Activated T-helper 2 cell treated with anti-CD3 and anti-CD28 coated beads, Interferon-gamma antibody, Interleukin-2, Interleukin-4, amounts not matched to agents 10 μg/mL and 5 μg/mL and 100 μg/mL, durations not matched to agents 14 hours and 24 hours and 36 hours (primary cell): ENCODE measurements around the gene SLC43A1. TPM values are rescaled to one million over a fixed set of nuclear protein-coding genes. Genes with fewer than 3 reads are reported as not detected.

ENCODE experiments used
- DNase-seq: peaks from one replicate; pipeline ENCODE4 v3.0.0; 2021; ENCODE audit warnings: low spot score
- H3K27ac Mint-ChIP-seq: one replicate; pipeline ENCODE4 v1.8.0; 2021; ENCODE audit warnings: mixed read lengths
- H3K27me3 Mint-ChIP-seq: one replicate; pipeline ENCODE4 v1.8.0; 2021; ENCODE audit warnings: low read depth, mixed read lengths
- H3K36me3 Mint-ChIP-seq: one replicate; pipeline ENCODE4 v1.8.0; 2021; ENCODE audit warnings: low read depth, mixed read lengths
- H3K4me1 Mint-ChIP-seq: one replicate; pipeline ENCODE4 v1.8.0; 2021; ENCODE audit warnings: low read depth, mixed read lengths
- H3K4me3 Mint-ChIP-seq: one replicate; pipeline ENCODE4 v1.8.0; 2021; ENCODE audit warnings: low read depth, mild to moderate bottlenecking, moderate library complexity, mixed read lengths
- H3K9me3 Mint-ChIP-seq: one replicate; pipeline ENCODE4 v1.8.0; 2021; ENCODE audit warnings: mixed read lengths
- intact Hi-C: fragments of 100-400 bp; cut with micrococcal nuclease; formaldehyde crosslinking; loops from one replicate; pipeline ENCODE4 v1.15.1; 2023
- total RNA-seq: library from RNA; stranded (reverse); gene quantifications from 2 replicates; pipeline ENCODE4 v1.2.3, GENCODE V29; 2022

Gene SLC43A1
- total RNA-seq, 1 donor from 2014 or later = 30.9 TPM

GRCh38 chr11:57467508-57468157 is 47.9 kb downstream of the SLC43A1 start:
- no peaks in the 10 kb centered on the region for H3K36me3 Mint-ChIP-seq

GRCh38 chr11:57466680-57467079 is 48.8 kb downstream of the SLC43A1 start:
- intact Hi-C loops = no loop called here
- Mint-ChIP-seq H3K27me3 (peaks cover 22% of the 10 kb centered on the region), H3K9me3 (no peaks in the 10 kb centered on the region), H3K36me3 (no peaks in the 10 kb centered on the region), H3K4me1 (no peaks in the 10 kb centered on the region), H3K27ac (no peak overlapping the region), H3K4me3 (no peak overlapping the region)
- DNase-seq = no peak

More at GRCh38 chr11:57467508-57468157, 47.9 kb downstream of the SLC43A1 start:
- DNase-seq = no peak
- Mint-ChIP-seq H3K4me3 (no peak overlapping the region), H3K9me3 (no peaks in the 10 kb centered on the region), H3K4me1 (no peaks in the 10 kb centered on the region), H3K27me3 (peaks cover 13% of the 10 kb centered on the region), H3K27ac (no peak overlapping the region)
- intact Hi-C loops = no loop called here

DNA sequence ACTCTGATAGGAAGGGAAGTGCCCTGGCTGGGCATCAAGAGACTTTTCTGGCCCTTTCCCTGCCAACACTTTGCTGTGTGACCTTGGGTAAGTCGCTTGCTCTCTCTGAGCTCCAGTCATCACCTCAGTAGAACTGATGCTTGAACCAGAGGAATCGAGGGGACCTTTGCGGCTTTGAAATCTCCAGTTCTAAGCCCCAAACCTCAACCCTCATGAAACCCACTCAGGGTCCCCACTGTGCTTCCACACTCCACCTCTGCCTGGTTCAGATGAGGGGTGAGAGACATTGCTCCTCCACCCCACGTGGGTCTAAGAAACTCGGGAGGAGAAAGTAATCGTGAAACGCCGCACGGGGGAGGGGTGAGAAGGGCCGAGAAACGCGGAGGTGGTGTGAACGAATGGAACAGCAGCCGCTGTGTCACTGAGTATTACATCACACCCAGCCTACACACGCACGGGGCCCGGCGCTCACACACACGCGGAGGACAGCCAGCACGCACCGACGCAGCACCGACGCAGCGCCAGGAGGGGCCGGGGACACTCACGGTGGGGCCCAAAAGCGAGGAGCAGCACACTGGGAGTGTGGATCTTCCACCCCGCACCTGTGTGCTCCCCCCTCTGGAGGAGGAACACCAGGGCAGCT is 50.8 kb downstream of the SLC43A1 start:
- Mint-ChIP-seq H3K4me3 (no peak overlapping the region), H3K9me3 (no peaks in the 10 kb centered on the region), H3K27ac (no peak overlapping the region), H3K27me3 (peaks cover 35% of the 10 kb centered on the region), H3K36me3 (no peaks in the 10 kb centered on the region), H3K4me1 (peaks cover 4% of the 10 kb centered on the region)
- intact Hi-C loops = no loop called here
- no peak for DNase-seq

DNA sequence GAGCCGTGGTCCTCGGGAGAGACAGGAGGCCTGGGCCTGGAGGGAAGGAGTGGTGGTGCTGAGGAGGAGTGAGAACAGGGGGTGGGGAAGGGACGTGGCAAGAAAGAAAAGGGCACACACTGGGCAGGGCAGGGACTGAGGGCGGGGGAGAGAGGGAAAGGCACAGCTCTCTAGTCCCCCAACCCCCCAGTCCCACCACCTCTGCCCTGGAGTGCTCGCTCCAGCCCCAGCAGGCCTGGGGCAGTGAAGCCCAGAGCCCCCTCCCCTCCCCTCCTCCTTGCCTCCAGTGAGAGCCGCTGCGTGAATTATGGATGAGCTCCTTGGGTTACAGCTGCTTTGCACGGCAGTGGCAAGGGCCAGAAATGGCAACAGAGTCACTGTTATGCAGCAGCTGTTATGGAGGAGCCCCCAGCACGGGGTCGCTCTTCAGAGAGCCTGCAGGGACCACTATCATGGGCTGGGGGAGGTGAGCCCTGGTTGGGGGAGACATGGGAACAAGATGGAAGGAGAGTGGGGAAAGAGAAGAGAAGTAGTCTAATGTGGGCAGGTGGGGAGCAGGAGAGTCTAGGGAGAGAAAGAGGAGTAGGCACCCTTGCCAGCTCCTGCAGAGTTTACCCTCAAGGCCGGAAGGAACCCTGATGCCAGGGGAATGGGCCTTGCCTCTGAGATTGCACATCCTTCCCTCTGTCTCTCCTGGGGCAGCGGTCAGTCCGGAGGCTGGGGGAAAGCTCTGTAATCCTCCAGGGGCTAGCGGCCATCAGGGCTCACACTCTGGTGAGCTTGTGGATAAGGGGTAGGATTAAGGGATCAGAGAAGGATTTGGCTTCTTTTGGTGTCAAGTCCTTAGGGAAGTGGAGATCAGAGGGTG is 51.6 kb downstream of the SLC43A1 start:
- Mint-ChIP-seq H3K9me3 (no peaks in the 10 kb centered on the region), H3K27ac (no peak overlapping the region), H3K27me3 (peaks cover 40% of the 10 kb centered on the region), H3K4me3 (no peak overlapping the region), H3K36me3 (no peaks in the 10 kb centered on the region), H3K4me1 (peaks cover 9% of the 10 kb centered on the region)
- DNase-seq = no peak
- intact Hi-C loops = no loop called here

GRCh38 chr11:57462597-57462996 is 52.9 kb downstream of the SLC43A1 start:
- Mint-ChIP-seq H3K36me3 (no peaks in the 10 kb centered on the region), H3K9me3 (no peaks in the 10 kb centered on the region), H3K4me3 (no peak overlapping the region), H3K4me1 (peaks cover 17% of the 10 kb centered on the region), H3K27ac (no peak overlapping the region), H3K27me3 (peaks cover 43% of the 10 kb centered on the region)
- intact Hi-C loops = no loop called here
- no peak for DNase-seq

- peak overlapping the region; percentile 37 for H3K4me3 Mint-ChIP-seq
- peaks cover 47% of the 10 kb centered on the region for H3K27me3 Mint-ChIP-seq
- no peak for DNase-seq
- H3K4me1 Mint-ChIP-seq = peaks cover 21% of the 10 kb centered on the region
- H3K9me3 Mint-ChIP-seq = no peaks in the 10 kb centered on the region
- intact Hi-C loops = no loop called here
- no peak overlapping the region for H3K27ac Mint-ChIP-seq
- no peaks in the 10 kb centered on the region for H3K36me3 Mint-ChIP-seq
Observed at GRCh38 chr11:57461841-57462489, 53.5 kb downstream of the SLC43A1 start.

DNA sequence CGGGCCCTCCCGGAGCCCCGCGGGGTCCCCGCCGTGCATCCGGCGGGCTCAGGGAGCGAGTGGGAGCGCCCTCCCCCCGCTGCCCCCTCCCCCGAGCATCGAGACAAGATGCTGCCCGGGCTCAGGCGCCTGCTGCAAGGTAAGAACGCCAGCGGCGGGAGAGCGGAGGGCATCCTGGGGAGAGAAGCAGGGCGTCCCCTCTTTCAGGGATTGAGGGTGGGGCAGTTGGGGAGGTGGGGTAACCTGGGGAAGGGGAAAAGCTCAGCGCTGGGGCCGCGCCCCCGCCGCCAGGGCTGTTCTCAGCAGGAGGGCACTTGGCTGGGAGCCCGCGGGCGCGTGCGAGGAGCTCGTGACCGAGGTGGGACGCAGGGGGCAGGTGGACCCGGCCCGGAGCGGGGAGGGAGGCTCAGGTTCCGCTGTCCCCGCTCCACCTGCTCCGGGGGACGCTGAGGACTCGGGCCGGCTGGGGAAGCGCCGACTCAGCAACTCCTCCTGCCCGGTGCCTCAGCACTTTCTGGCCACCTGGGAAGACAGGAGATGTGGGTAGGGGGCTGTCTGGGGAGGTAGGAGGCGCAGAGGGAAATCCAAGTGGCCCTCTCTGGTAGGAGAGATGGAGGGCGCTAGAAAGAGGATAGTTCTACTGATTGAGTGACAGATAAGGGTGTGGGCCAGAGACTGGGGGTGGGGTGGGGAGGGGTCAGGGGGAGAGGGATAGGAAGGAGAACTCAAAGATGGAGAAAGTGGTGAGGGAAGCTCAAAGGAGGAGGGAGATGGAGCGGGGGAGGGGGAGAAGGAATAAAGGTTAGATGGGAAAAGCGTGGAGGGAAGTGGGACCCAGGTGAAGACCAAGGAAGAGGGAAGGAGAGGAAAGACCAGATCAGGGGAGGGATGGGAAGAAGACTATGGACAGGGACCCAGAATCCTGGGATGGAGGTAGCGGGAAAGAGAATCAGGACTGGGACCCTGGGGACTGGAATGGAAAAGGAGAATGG is 54.4 kb downstream of the SLC43A1 start:
- Mint-ChIP-seq H3K36me3 (no peaks in the 10 kb centered on the region), H3K27ac (no peak overlapping the region), H3K9me3 (no peaks in the 10 kb centered on the region), H3K27me3 (peaks cover 48% of the 10 kb centered on the region), H3K4me1 (peaks cover 22% of the 10 kb centered on the region), H3K4me3 (peak overlapping the region; percentile 37)
- no peak for DNase-seq
- intact Hi-C loops = no loop called here

DNA sequence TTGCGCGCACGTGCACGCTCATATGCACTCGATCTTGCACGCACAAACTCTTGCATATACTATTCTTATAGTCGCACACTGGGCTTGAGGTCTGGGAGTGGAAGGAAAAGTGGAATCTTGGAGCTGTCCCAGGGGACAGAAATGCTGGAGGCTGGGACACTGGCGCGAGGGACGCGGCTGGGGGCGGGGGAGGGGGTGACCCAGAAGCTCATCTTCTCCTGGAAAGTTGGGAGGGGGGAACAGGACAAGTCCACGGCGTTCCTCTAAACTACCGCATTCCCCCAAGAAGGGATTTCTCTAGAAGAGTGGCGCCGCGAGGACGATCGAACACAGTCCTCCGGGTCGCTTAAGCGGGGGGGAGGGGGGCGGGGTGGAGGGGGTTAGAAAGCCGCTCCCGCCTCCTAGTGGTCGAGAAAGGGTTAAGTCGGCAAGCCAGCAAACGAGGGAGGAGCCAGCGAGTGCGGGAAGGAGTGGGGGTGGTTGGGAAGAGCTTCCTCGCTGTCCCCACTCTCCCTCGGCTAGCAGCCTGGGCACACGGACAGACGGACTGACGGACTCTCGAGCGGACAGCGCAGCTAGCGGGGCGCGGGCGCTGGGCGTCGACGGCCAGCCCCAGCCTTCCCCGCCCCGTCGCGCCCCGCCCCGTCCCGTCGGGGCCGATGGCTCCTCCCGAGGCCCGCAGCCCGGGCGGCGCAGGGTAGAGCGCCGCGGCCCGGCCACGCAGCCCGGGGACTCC is 55.3 kb downstream of the SLC43A1 start, which contains the start of gene RTN4RL2:
Gene RTN4RL2 (plus strand): TSS at position 507 of the 736 bp plus-strand sequence. CDS start 338 bp downstream, outside the sequence.
- peak; percentile 35 for DNase-seq
- peaks cover 48% of the 10 kb centered on the region for H3K27me3 Mint-ChIP-seq
- intact Hi-C loops = no loop called here
- peak within 1 kb of the TSS; percentile 82 for H3K4me3 Mint-ChIP-seq
- H3K27ac Mint-ChIP-seq = no peak within 1 kb of the TSS
- H3K4me1 Mint-ChIP-seq = peaks cover 22% of the 10 kb centered on the region
- no peaks in the 10 kb centered on the region for H3K36me3 Mint-ChIP-seq
- H3K9me3 Mint-ChIP-seq = no peaks in the 10 kb centered on the region

GRCh38 chr11:57459164-57460021 is 56.1 kb downstream of the SLC43A1 start:
- Mint-ChIP-seq H3K4me1 (peaks cover 22% of the 10 kb centered on the region), H3K4me3 (peak overlapping the region; percentile 82), H3K27me3 (peaks cover 52% of the 10 kb centered on the region), H3K36me3 (no peaks in the 10 kb centered on the region), H3K27ac (no peak overlapping the region), H3K9me3 (no peaks in the 10 kb centered on the region)
- intact Hi-C loops = loop anchor here (5.0 kb wide), 1 partner anchor 1683 kb away; the partner anchor contains the start of gene FAM111A
- DNase-seq = no peak

DNA sequence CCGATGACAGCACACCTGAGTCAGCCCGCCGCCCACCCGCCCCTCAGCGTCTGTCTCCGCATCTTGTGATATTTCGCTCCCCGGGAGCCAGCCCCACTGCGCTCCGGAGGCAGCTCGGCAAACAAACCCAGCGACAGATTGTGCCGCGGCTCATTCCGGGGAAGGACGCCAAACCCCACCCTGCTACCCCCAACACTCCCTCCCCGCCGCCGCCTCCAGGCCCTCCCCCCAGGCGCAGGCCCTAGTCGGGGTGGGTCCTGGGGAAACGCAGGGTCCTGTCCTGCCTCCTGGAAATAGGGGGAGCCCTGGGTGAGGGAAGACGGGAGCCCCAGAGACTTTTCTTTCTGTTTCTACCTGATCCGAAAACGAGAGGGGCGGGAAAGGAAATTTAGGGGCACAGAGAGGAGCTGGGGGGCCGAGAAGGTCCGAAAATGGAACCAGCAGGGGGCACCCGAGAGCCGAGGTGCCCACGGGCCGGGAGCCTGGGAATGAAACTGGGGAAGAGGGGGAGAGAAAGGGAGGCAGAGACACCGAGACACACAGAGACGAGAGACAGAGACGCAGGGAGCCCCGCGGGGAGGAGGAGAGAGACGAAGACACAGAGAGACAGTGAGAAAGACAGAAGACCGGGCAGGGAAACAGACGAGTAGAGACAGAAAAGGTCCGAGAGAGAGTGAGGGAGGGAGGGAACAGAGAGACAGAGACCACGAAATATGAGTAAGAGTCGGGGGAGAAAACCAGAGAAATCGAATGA is 56.9 kb downstream of the SLC43A1 start:
- intact Hi-C loops = loop anchor here (5.0 kb wide), 1 partner anchor 1684 kb away; the partner anchor contains the start of gene FAM111A
- Mint-ChIP-seq H3K4me3 (peak overlapping the region; percentile 81), H3K27me3 (peaks cover 52% of the 10 kb centered on the region), H3K36me3 (no peaks in the 10 kb centered on the region), H3K4me1 (peaks cover 22% of the 10 kb centered on the region), H3K27ac (no peak overlapping the region), H3K9me3 (no peaks in the 10 kb centered on the region)
- DNase-seq = no peak
